ENCODE measurements around the gene NKX1-2.

The NKX1-2 gene

GRCh38 chr10:124425227-124425962 is 24.4 kb downstream of the NKX1-2 start:
- no peak for DNase-seq (ENCODE audit: low read depth)
- no peak overlapping the region for H3K4me3 ChIP-seq (ENCODE audit: low read depth, low read length)
- no peak for TF ChIP-seq CTCF (IDR thresholded peaks at IDR 0.05; ENCODE audit: control insufficient read depth, extremely low read depth, insufficient read depth)

DNA sequence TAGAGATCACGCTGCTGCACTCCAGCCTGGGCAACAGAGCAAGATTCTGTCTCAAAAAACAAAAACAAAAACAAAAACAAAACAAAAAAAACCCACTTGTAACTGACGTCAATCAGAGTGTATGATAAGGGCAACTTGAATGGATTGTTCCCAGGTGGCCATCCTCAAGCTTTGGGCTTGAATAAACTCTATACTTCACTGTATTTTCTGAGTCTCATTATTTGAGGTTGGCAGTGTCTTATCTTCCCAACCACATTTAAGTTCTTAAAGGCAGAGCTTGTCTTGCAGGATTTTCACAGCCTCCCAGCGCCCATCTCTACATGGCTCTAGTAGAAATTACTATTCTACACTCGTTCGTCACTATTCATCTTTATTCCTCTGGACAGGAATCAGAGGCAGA is 26.0 kb downstream of the NKX1-2 start:
- DNase-seq (ENCODE audit: low read depth), result no peak
- H3K4me3 ChIP-seq (ENCODE audit: low read depth, low read length), result no peak overlapping the region
- no peak for TF ChIP-seq CTCF (IDR thresholded peaks at IDR 0.05; ENCODE audit: control insufficient read depth, extremely low read depth, insufficient read depth)

DNA sequence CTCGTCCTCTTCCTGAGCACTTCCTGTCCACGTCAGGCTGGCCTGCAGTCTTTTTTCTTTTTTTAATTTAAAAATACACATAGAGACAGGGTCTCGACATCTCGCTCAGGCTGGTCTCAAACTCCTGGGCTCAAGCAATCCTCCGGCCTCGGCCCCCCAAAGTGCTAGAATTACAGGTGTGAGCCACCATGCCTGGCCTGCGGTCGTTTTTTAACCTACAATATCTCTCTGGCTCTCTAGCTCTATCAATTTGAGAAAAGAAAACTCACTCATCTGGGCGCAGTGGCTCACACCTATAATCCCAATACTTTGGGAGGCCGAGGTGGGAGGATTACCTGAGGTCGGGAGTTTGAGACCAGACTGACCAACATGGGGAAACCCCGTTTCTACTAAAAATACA is 27.1 kb downstream of the NKX1-2 start:
- no peak overlapping the region for H3K4me3 ChIP-seq (ENCODE audit: low read depth, low read length)
- no peak for TF ChIP-seq CTCF (IDR thresholded peaks at IDR 0.05; ENCODE audit: control insufficient read depth, extremely low read depth, insufficient read depth)
- DNase-seq (ENCODE audit: low read depth), result no peak

- DNase-seq (ENCODE audit: low read depth), result no peak
- no peak overlapping the region for H3K4me3 ChIP-seq (ENCODE audit: low read depth, low read length)
- no peak for TF ChIP-seq CTCF (IDR thresholded peaks at IDR 0.05; ENCODE audit: control insufficient read depth, extremely low read depth, insufficient read depth)
Measured at GRCh38 chr10:124420254-124420653, 29.6 kb downstream of the NKX1-2 start.

GRCh38 chr10:124419635-124420034 is 30.2 kb downstream of the NKX1-2 start:
- TF ChIP-seq CTCF (IDR thresholded peaks at IDR 0.05; ENCODE audit: control insufficient read depth, extremely low read depth, insufficient read depth), result no peak
- no peak for DNase-seq (ENCODE audit: low read depth)
- no peak overlapping the region for H3K4me3 ChIP-seq (ENCODE audit: low read depth, low read length)

GRCh38 chr10:124418726-124419501 is 30.9 kb downstream of the NKX1-2 start, which contains the start of gene OAT:
OAT (minus strand) TSS chr10:124418923; CDS start chr10:124412171, 6,752 bp downstream.
- DNase-seq (ENCODE audit: low read depth), result peak; percentile 74
- peak within 1 kb of the TSS; percentile 39 for H3K4me3 ChIP-seq (ENCODE audit: low read depth, low read length)

More at GRCh38 chr10:124418726-124419501, 30.9 kb downstream of the NKX1-2 start, which contains the start of gene OAT:
- no peak for TF ChIP-seq CTCF (IDR thresholded peaks at IDR 0.05; ENCODE audit: control insufficient read depth, extremely low read depth, insufficient read depth)
